ENCODE results near the gene ODAD2. TPM values are rescaled to one million over a fixed set of nuclear protein-coding genes. Genes with fewer than 3 reads are reported as not detected.

Gene ODAD2
- total RNA-seq, 1 donor = 0.72 TPM

- no peak overlapping the region for H3K4me2 ChIP-seq (ENCODE audit: insufficient read depth, low read length)
These were observed 48.7 kb downstream of the ODAD2 start for GRCh38 chr10:27950242-27950564.

GRCh38 chr10:27949528-27950241 is 49.2 kb downstream of the ODAD2 start:
- Histone ChIP-seq H4K20me1 (ENCODE audit: insufficient read depth, low read length) (no peaks in the 10 kb centered on the region), H2AFZ (ENCODE audit: low read length) (no peak overlapping the region), H3K27me3 (ENCODE audit: insufficient read depth, low read length) (peaks cover 12% of the 10 kb centered on the region), H3K27ac (ENCODE audit: low read depth, low read length) (no peak overlapping the region), H3K36me3 (ENCODE audit: insufficient read depth, low read length) (no peaks in the 10 kb centered on the region), H3K4me1 (ENCODE audit: insufficient read depth, low read length) (peaks cover 11% of the 10 kb centered on the region), H3K9me3 (ENCODE audit: low read depth, low read length) (no peaks in the 10 kb centered on the region), H3K4me3 (ENCODE audit: insufficient read depth, low read length) (no peak overlapping the region), H3K79me2 (ENCODE audit: insufficient read depth, low read length) (no peaks in the 10 kb centered on the region), H3K4me2 (ENCODE audit: insufficient read depth, low read length) (no peak overlapping the region)
- no peak for DNase-seq (ENCODE audit: insufficient read length, low spot score, missing footprints)
- TF ChIP-seq, protein P1, sequence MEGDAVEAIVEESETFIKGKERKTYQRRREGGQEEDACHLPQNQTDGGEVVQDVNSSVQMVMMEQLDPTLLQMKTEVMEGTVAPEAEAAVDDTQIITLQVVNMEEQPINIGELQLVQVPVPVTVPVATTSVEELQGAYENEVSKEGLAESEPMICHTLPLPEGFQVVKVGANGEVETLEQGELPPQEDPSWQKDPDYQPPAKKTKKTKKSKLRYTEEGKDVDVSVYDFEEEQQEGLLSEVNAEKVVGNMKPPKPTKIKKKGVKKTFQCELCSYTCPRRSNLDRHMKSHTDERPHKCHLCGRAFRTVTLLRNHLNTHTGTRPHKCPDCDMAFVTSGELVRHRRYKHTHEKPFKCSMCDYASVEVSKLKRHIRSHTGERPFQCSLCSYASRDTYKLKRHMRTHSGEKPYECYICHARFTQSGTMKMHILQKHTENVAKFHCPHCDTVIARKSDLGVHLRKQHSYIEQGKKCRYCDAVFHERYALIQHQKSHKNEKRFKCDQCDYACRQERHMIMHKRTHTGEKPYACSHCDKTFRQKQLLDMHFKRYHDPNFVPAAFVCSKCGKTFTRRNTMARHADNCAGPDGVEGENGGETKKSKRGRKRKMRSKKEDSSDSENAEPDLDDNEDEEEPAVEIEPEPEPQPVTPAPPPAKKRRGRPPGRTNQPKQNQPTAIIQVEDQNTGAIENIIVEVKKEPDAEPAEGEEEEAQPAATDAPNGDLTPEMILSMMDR (IDR thresholded peaks at IDR 0.05; ENCODE audit: extremely low read depth, low read depth, low read length) = no peak

More at GRCh38 chr10:27950242-27950564, 48.7 kb downstream of the ODAD2 start:
- H3K4me3 ChIP-seq (ENCODE audit: insufficient read depth, low read length) = no peak overlapping the region
- TF ChIP-seq, protein P1 (IDR thresholded peaks at IDR 0.05; ENCODE audit: extremely low read depth, low read depth, low read length) = no peak
- H3K27ac ChIP-seq (ENCODE audit: low read depth, low read length) = no peak overlapping the region
- H3K36me3 ChIP-seq (ENCODE audit: insufficient read depth, low read length) = no peaks in the 10 kb centered on the region
- no peaks in the 10 kb centered on the region for H4K20me1 ChIP-seq (ENCODE audit: insufficient read depth, low read length)
- no peak for DNase-seq (ENCODE audit: insufficient read length, low spot score, missing footprints)
- peaks cover 11% of the 10 kb centered on the region for H3K4me1 ChIP-seq (ENCODE audit: insufficient read depth, low read length)
- peaks cover 10% of the 10 kb centered on the region for H3K27me3 ChIP-seq (ENCODE audit: insufficient read depth, low read length)
- no peaks in the 10 kb centered on the region for H3K79me2 ChIP-seq (ENCODE audit: insufficient read depth, low read length)
- no peaks in the 10 kb centered on the region for H3K9me3 ChIP-seq (ENCODE audit: low read depth, low read length)
- no peak overlapping the region for H2AFZ ChIP-seq (ENCODE audit: low read length)

GRCh38 chr10:27948186-27948585 is 50.7 kb downstream of the ODAD2 start:
- Histone ChIP-seq H3K4me3 (ENCODE audit: insufficient read depth, low read length) (no peak overlapping the region), H4K20me1 (ENCODE audit: insufficient read depth, low read length) (no peaks in the 10 kb centered on the region), H3K36me3 (ENCODE audit: insufficient read depth, low read length) (no peaks in the 10 kb centered on the region), H2AFZ (ENCODE audit: low read length) (no peak overlapping the region), H3K27me3 (ENCODE audit: insufficient read depth, low read length) (peaks cover 12% of the 10 kb centered on the region), H3K4me1 (ENCODE audit: insufficient read depth, low read length) (peaks cover 7% of the 10 kb centered on the region), H3K79me2 (ENCODE audit: insufficient read depth, low read length) (no peaks in the 10 kb centered on the region), H3K9me3 (ENCODE audit: low read depth, low read length) (no peaks in the 10 kb centered on the region), H3K27ac (ENCODE audit: low read depth, low read length) (no peak overlapping the region), H3K4me2 (ENCODE audit: insufficient read depth, low read length) (no peak overlapping the region)
- TF ChIP-seq, protein P1 (IDR thresholded peaks at IDR 0.05; ENCODE audit: extremely low read depth, low read depth, low read length) = no peak
- no peak for DNase-seq (ENCODE audit: insufficient read length, low spot score, missing footprints)

DNA sequence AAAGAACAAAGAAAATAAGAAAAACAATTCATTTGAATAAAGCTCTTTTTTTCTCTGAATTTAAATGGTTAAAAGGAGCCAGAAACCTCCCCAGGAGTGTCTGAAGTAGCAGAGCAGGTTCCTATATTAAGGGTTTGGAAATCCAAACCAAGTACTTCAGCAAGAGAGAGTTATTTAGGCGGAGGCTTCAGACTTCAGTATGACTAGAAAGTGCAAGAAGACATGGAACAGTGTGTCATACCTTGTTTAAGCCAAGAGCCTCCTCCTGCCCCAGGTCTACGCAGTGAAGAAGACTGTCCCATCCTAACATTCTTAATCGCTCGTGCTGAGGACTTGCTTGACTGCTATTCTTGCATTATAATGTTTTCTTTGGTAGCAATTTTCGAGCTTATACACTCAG is 51.3 kb downstream of the ODAD2 start:
- Histone ChIP-seq H3K79me2 (ENCODE audit: insufficient read depth, low read length) (no peaks in the 10 kb centered on the region), H3K9me3 (ENCODE audit: low read depth, low read length) (no peaks in the 10 kb centered on the region), H3K4me2 (ENCODE audit: insufficient read depth, low read length) (peak overlapping the region; percentile 23), H4K20me1 (ENCODE audit: insufficient read depth, low read length) (no peaks in the 10 kb centered on the region), H3K36me3 (ENCODE audit: insufficient read depth, low read length) (no peaks in the 10 kb centered on the region), H3K4me3 (ENCODE audit: insufficient read depth, low read length) (no peak overlapping the region), H3K27me3 (ENCODE audit: insufficient read depth, low read length) (peaks cover 12% of the 10 kb centered on the region), H2AFZ (ENCODE audit: low read length) (no peak overlapping the region), H3K27ac (ENCODE audit: low read depth, low read length) (no peak overlapping the region), H3K4me1 (ENCODE audit: insufficient read depth, low read length) (peaks cover 7% of the 10 kb centered on the region)
- DNase-seq (ENCODE audit: insufficient read length, low spot score, missing footprints) = no peak
- TF ChIP-seq, protein P1 (IDR thresholded peaks at IDR 0.05; ENCODE audit: extremely low read depth, low read depth, low read length) = no peak
